HFFc6 (cell line): Measurements from ENCODE around the gene SWI5. TPM values are rescaled to one million over a fixed set of nuclear protein-coding genes. Genes with fewer than 3 reads are reported as not detected.
A peak's percentile ranks its signal among the peaks of the same experiment; 100 is the strongest.

Source experiments
- DNase-seq: peaks from one replicate; pipeline ENCODE4 v3.0.0-alpha.2; 2018
- H3K27ac Mint-ChIP-seq: 2 replicates; pipeline ENCODE4 v1.8.0; 2020; ENCODE audit warnings: mild to moderate bottlenecking, mixed read lengths
- H3K27me3 Mint-ChIP-seq: 2 replicates; pipeline ENCODE4 v1.8.0; 2021; ENCODE audit warnings: mild to moderate bottlenecking, moderate library complexity, mixed read lengths; ENCODE audit not compliant: insufficient read depth
- H3K36me3 Mint-ChIP-seq: 2 replicates; pipeline ENCODE4 v1.8.0; 2021; ENCODE audit warnings: low read depth, mixed read lengths
- H3K4me1 Mint-ChIP-seq: 2 replicates; pipeline ENCODE4 v1.8.0; 2020; ENCODE audit warnings: low read depth, mixed read lengths
- H3K4me3 Mint-ChIP-seq: 2 replicates; pipeline ENCODE4 v1.8.0; 2020; ENCODE audit warnings: mild to moderate bottlenecking, moderate library complexity, mixed read lengths
- H3K9me3 Mint-ChIP-seq: 2 replicates; pipeline ENCODE4 v1.8.0; 2020; ENCODE audit warnings: mild to moderate bottlenecking, mixed read lengths
- total RNA-seq, 6 experiments: library from RNA; stranded (reverse); fragmentation: NEBNext Ultra II Directional; extraction: Animal tissue kit (Norgen Biotek cat#: 25700); gene quantifications; 2 replicates in 1 of 6; 3 replicates in 5 of 6; pipeline ENCODE4 v1.2.3, GENCODE V29; 2021
- TF ChIP-seq, protein P1 (sequence below): fragments of 200-600 bp; sonication (generic); IDR thresholded peaks from 2 replicates; pipeline ENCODE4 v1.5.0; 2021; ENCODE audit warnings: antibody characterized with exemption, mild to moderate bottlenecking

SWI5 gene
- total RNA-seq, 6 experiments from 2014 or later = 40.7 to 46.7 (median 41.9) TPM

DNA sequence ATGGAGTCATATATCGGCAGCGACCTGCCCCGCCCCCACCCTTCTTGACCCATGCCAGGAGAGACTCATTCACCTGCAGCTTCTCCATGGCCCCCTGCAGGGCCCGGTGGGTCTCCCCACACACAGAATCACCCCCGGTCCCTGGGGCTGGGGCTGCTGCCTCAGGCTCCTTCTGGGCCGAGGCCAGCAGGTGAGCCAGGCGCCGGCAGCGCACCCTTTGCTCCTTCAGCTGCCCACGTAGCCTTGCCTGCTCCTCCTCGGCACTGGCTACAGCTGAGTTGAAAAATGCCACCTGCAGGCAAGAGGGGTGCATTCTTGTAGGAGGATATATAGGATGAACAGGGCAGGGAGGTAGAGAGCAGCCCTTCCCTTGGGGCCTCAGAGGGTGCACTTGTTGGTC is 18.2 kb upstream of the SWI5 start:
- no peak for DNase-seq
- Mint-ChIP-seq H3K36me3 (peaks cover 28% of the 10 kb centered on the region), H3K27ac (peak overlapping the region; percentile 3; the same call in 1 of the 2 replicates), H3K4me3 (no peak overlapping the region), H3K4me1 (no peaks in the 10 kb centered on the region), H3K9me3 (no peaks in the 10 kb centered on the region), H3K27me3 (peaks cover 17% of the 10 kb centered on the region)
- TF ChIP-seq, protein P1, sequence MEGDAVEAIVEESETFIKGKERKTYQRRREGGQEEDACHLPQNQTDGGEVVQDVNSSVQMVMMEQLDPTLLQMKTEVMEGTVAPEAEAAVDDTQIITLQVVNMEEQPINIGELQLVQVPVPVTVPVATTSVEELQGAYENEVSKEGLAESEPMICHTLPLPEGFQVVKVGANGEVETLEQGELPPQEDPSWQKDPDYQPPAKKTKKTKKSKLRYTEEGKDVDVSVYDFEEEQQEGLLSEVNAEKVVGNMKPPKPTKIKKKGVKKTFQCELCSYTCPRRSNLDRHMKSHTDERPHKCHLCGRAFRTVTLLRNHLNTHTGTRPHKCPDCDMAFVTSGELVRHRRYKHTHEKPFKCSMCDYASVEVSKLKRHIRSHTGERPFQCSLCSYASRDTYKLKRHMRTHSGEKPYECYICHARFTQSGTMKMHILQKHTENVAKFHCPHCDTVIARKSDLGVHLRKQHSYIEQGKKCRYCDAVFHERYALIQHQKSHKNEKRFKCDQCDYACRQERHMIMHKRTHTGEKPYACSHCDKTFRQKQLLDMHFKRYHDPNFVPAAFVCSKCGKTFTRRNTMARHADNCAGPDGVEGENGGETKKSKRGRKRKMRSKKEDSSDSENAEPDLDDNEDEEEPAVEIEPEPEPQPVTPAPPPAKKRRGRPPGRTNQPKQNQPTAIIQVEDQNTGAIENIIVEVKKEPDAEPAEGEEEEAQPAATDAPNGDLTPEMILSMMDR = no peak

DNA sequence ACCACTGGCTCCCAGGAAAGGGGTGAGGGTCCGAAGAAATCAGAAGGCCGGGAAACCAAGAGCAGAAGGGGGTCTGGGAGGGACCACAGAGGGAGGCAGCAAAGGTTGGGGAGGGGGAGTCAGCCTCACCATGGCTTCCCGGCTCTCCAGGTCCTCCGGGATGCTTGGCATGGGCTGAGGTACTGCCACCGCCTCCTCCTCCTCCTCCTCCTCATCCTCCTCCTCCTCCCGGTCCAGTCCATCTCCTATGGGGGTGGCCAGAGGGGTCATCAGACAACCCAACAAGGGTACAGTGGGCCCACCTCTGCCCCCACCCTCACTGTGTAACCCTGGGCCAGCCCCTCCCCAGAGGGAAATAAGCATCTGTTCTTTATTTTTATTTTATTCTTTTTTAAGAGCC is 17.8 kb upstream of the SWI5 start:
- no peaks in the 10 kb centered on the region for H3K9me3 Mint-ChIP-seq
- no peak overlapping the region for H3K4me3 Mint-ChIP-seq
- no peaks in the 10 kb centered on the region for H3K4me1 Mint-ChIP-seq
- TF ChIP-seq, protein P1 = no peak
- no peak overlapping the region for H3K27ac Mint-ChIP-seq
- H3K27me3 Mint-ChIP-seq = peaks cover 17% of the 10 kb centered on the region
- no peak for DNase-seq
- peaks cover 32% of the 10 kb centered on the region for H3K36me3 Mint-ChIP-seq

DNA sequence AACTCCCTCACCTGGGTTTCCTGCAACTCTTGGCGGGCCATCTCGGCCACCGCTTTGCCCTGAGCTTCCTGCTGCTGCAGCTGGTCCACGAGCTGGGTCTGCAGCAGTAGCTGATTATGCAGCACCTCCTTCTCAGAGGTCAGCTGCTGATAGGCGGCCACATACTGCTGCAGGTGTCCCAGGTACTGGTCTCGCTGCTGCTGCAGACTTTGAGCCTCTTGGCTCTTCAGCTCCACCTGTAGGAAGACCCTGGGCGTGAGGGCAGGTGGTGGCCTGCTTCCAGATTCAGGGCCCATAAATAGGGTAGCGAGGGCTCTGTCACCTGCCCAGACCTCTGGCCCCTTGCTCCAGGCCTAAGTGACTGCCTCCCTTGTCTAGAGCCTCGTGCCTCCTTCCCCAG is 16.9 kb upstream of the SWI5 start:
- peaks cover 32% of the 10 kb centered on the region for H3K36me3 Mint-ChIP-seq
- peaks cover 15% of the 10 kb centered on the region for H3K27me3 Mint-ChIP-seq
- H3K4me3 Mint-ChIP-seq = no peak overlapping the region
- no peak overlapping the region for H3K27ac Mint-ChIP-seq
- TF ChIP-seq, protein P1 = 0 out of 2 replicates have a peak, but pooled peaks have one; percentile 20
- no peaks in the 10 kb centered on the region for H3K9me3 Mint-ChIP-seq
- no peaks in the 10 kb centered on the region for H3K4me1 Mint-ChIP-seq
- DNase-seq = no peak

DNA sequence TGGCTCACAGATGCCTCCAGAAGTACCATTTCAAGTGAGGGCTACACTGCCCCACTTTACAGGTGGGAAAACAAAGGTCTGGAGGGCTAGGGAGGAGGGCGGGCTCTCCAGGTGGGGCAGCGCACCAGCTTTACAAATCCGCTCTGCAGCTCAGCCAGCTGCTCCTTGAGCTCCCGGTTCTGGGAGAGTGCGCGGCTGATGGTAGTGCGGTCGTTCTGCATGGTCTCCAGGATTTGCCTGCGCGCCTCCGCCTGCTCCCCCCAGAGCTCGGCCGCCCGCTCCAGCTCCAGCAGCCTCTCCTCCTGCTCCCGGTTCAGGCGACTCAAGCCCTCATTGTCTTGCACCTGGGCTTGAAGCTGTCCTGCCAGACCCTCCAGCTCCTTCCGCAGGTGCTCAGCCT is 15.7 kb upstream of the SWI5 start:
- H3K27me3 Mint-ChIP-seq = peaks cover 15% of the 10 kb centered on the region
- H3K9me3 Mint-ChIP-seq = no peaks in the 10 kb centered on the region
- TF ChIP-seq, protein P1 = no peak
- H3K4me1 Mint-ChIP-seq = no peaks in the 10 kb centered on the region
- no peak overlapping the region for H3K4me3 Mint-ChIP-seq
- peaks cover 35% of the 10 kb centered on the region for H3K36me3 Mint-ChIP-seq
- no peak for DNase-seq
- no peak overlapping the region for H3K27ac Mint-ChIP-seq

DNA sequence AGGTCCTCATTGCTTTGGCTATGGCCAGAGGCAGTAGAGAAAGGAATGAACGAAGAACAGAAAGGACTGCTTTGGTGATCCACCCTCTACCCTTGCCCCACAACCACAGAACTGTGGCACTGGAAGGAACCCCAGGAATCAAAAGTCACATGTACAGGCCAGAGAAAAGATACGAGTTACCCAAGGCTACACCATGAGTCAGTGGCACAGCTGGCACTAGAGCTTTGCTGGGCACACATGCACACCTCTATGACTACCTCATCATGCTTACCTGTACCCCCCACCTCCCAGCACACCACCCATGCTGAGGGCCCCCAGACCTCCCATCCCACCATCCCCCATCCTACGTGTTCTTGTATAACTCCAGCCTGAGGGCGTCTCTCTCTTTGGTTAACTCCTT is 13.4 kb upstream of the SWI5 start:
- no peak overlapping the region for H3K4me3 Mint-ChIP-seq
- TF ChIP-seq, protein P1 = no peak
- no peaks in the 10 kb centered on the region for H3K9me3 Mint-ChIP-seq
- H3K36me3 Mint-ChIP-seq = peaks cover 40% of the 10 kb centered on the region
- no peaks in the 10 kb centered on the region for H3K4me1 Mint-ChIP-seq
- DNase-seq = no peak
- peak overlapping the region; percentile 42 for H3K27ac Mint-ChIP-seq
- peaks cover 15% of the 10 kb centered on the region for H3K27me3 Mint-ChIP-seq

DNA sequence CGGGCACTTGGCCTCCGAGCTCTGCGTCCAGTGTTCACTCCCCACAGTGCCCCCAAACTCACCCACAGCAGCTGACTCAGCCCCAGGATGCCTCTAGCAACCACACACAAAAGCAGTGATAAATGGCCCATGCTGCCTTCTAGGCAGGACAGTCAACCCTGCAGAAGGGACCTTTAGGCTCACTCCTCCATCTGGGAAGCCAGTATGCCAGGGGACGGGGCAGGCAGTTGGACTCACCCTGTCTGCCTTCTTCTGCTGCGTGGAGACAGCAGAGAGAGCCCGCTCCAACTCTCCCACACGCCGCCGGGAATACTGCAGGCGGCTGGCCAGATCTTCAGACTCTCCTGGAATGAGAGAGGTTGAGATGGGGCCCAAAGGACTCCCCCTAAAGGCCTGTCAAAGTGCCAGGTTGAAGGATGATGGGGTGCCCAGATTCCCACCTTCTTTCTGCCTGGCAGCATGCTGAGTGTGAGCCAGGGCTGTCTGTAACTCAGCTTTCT is 10.7 kb upstream of the SWI5 start:
- TF ChIP-seq, protein P1 = no peak
- H3K27me3 Mint-ChIP-seq = peaks cover 16% of the 10 kb centered on the region
- H3K36me3 Mint-ChIP-seq = peaks cover 39% of the 10 kb centered on the region
- no peak overlapping the region; the same call in 1 of the 2 replicates for H3K27ac Mint-ChIP-seq
- no peak overlapping the region for H3K4me3 Mint-ChIP-seq
- no peak for DNase-seq
- no peaks in the 10 kb centered on the region for H3K4me1 Mint-ChIP-seq
- no peaks in the 10 kb centered on the region for H3K9me3 Mint-ChIP-seq
